GM19395 (cell line): ENCODE results near the gene CALHM6.
"Not testable (repeated sequence)": the region's sequence is repeated elsewhere in the genome, so short reads cannot be mapped to it uniquely, and the experiment has no call there.

Experiments used
- ATAC-seq: cut with Tn5 transposase; IDR thresholded peaks from one replicate; pipeline ENCODE4 v1.9.1; 2021; ENCODE audit warnings: mild to moderate bottlenecking, moderate library complexity; ENCODE audit not compliant: unreplicated experiment

The CALHM6 gene

DNA sequence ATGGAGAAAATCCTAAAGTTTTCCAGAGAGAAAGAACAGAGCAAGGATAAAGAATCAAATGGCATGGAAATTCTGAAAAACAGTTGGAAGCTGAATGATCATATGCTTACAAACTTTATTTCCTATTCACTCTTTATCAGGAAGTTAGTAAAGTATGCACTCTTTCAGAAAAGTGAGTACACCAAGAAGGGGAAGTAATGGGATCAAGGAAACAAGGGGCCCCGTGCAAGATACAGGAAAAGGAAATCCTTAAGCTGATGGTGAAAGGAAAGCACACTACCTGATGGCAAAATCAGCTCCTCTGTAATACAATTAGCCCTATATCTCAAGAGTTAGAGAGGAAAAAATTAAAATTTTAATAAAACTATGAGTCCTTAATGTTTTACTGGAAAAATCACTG lies 14.0 kb downstream of the CALHM6 start:
- no peak for ATAC-seq

- ATAC-seq: peak; percentile 100
Measured at GRCh38 chr6:116476002-116476678, 15.0 kb downstream of the CALHM6 start.

GRCh38 chr6:116482780-116483179 lies 21.6 kb downstream of the CALHM6 start:
- ATAC-seq: no peak

DNA sequence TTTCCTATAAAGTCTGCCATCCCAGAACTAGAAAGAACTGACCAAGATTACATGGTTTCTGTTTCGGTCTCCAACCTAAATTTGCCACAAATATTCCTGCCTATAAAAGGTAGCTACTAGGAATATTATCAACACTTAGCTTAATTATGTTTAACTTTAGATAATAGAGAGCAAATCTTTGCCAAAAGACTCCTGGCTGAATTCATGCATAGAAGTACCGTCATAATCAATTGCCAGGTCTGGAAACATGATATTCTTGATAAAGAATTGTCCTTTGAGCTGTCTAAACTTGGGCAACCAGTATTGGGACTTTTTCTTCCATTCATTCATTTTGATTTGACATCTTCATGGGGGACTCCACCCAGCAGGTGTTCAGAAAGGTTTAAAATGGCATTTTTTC lies 22.4 kb downstream of the CALHM6 start:
- no peak for ATAC-seq

DNA sequence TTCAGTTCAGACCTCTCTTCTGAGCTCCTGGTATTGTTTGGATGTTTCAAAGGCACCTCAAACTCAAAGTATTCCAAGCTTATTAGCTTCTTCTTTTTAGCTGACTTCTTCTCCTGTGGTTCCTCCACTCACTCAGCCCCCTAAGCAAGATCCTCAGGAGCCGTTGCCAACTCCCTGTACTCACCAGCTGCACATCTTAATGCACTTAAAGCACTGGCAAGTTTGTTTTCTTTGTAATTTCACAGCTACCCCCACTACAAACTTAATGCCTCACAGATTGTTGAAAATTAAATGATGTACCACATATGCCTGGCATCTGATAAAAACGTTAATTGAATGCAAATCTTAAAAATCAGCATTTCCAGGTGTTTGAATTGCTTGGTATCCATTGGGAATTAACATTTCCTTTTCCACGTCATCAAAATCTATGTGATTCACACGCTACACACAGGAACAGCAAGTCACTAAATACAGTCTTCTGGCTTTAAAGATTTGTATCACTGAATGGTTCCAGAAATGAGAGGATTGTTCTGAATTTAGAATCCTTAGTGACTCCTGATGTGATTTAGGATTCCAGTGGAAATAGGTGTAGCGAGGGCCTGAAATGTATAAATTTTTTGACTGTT lies 24.5 kb downstream of the CALHM6 start:
- ATAC-seq: no peak

- no peak for ATAC-seq
Measured at GRCh38 chr6:116491610-116492330, 30.6 kb downstream of the CALHM6 start.

GRCh38 chr6:116492331-116493067 lies 31.3 kb downstream of the CALHM6 start:
- no peak for ATAC-seq

GRCh38 chr6:116495161-116495560 lies 34.0 kb downstream of the CALHM6 start:
- not testable (repeated sequence) for ATAC-seq

GRCh38 chr6:116497113-116497676 lies 36.0 kb downstream of the CALHM6 start:
- ATAC-seq: no peak

- ATAC-seq: no peak
Measured at GRCh38 chr6:116500969-116501433, 39.8 kb downstream of the CALHM6 start.

DNA sequence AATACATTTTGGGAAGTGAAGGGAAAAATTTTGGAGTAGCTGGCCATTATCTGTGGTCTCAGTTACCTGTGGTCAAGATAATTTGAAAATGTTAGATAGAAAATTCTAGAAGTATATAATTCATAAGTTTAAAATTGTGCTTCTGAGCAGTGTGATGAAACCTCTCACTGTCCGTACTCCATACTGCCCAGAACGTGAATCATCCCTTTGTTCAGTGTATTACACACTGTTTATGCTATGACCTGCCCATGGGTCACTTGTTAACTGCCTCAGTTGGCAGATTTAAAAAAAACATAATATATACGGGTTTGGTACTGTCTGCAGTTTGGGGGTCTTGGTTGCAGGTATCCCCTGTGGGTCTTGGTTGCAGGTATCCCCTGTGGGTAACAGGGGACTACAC lies 46.1 kb downstream of the CALHM6 start:
- no peak for ATAC-seq

- ATAC-seq: no peak
Measured at GRCh38 chr6:116508527-116508926, 47.4 kb downstream of the CALHM6 start.

DNA sequence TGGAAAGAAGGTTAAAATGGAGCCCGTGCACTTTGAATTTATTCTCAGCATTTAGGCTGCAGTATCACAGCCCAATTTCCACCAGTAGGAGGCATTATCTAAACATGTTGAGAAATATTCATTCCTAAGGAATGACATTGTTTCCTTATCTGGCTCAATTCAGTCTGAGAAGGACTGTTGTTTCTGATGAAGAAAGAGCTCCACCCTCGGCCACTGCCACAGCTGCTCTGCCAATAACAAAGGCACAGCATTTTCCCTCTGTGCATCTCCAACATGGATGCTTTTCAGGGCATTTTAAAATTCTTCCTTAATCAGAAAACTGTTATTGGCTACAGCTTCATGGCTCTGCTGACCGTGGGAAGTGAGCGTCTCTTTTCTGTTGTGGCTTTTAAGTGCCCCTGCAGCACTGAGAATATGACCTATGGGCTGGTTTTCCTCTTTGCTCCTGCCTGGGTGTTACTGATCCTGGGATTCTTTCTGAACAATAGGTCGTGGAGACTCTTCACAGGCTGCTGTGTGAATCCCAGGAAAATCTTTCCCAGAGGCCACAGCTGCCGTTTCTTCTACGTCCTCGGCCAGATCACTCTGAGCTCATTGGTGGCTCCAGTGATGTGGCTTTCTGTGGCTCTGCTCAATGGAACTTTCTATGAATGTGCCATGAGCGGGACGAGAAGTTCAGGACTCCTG lies 50.4 kb downstream of the CALHM6 start, which contains the start of gene CALHM5:
Gene CALHM5 (plus strand): TSS at position 216 of the 687 bp plus-strand sequence. CDS start 58 bp downstream, at position 274.
- ATAC-seq: no peak

- ATAC-seq: peak; percentile 95
Measured at GRCh38 chr6:116512111-116512559, 51.0 kb downstream of the CALHM6 start.

DNA sequence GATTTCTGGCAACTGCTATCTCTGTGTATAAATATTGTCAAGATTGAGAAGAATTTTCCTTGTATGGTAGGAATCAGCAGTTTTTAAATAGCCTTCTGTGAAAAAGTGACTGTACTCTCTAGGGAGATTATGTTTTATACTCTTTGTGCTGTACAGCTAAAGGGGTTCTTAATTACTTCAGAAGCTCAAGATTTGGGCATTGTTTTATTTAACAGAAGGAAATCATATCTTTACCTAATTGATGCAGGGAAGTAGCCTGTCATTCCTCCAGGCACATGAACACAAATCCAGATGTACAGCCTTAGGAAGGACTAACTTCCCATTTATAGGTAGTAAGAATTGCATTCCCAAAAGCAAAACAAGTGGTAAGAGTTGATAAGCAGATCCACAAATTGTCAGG lies 51.6 kb downstream of the CALHM6 start:
- ATAC-seq: no peak
